Hematopoietic multipotent progenitor cell (in vitro differentiated cells): ENCODE results near the gene RGPD8. TPM values are rescaled to one million over a fixed set of nuclear protein-coding genes. Genes with fewer than 3 reads are reported as not detected.
"Not testable (repeated sequence)": the region's sequence is repeated elsewhere in the genome, so short reads cannot be mapped to it uniquely, and the experiment has no call there.

ENCODE experiments used
- DNase-seq, 3 donors: peaks; one replicate each; pipeline ENCODE4 v3.0.0-alpha.2; 2011 to 2015; ENCODE audit warnings: low read depth in 2 of 3, low spot score in 2 of 3
- total RNA-seq: library from RNA; depleted of rRNA; stranded (reverse); fragments of >200 nt; gene quantifications from one replicate; pipeline ENCODE4 v1.2.3, GENCODE V29; 2012

The RGPD8 gene
- total RNA-seq, 1 donor = 9.4 TPM

GRCh38 chr2:112435716-112436431 is 2.4 kb upstream of the RGPD8 start:
- not testable (repeated sequence) for DNase-seq

GRCh38 chr2:112434890-112435715 is 1.7 kb upstream of the RGPD8 start:
- DNase-seq = not testable (repeated sequence)

GRCh38 chr2:112433932-112434730 is 686 bp upstream of the RGPD8 start:
- DNase-seq = no peak

GRCh38 chr2:112432735-112433479 is 538 bp downstream of the RGPD8 start:
- DNase-seq = peak in 1 of 3 donors; percentile 13

GRCh38 chr2:112432390-112432734 is 1.1 kb downstream of the RGPD8 start:
- peak in 1 of 3 donors; percentile 7 for DNase-seq

- DNase-seq = peak in 1 of 3 donors; percentile 26
Measured at GRCh38 chr2:112431587-112432295, 1.7 kb downstream of the RGPD8 start.

GRCh38 chr2:112424553-112424952 is 8.9 kb downstream of the RGPD8 start:
- DNase-seq = not testable (repeated sequence)

- not testable (repeated sequence) for DNase-seq
Measured at GRCh38 chr2:112416860-112417259, 16.6 kb downstream of the RGPD8 start.

GRCh38 chr2:112360055-112360454 is 73.4 kb downstream of the RGPD8 start:
- not testable (repeated sequence) for DNase-seq

- DNase-seq = not testable (repeated sequence)
Measured at GRCh38 chr2:112354335-112354734, 79.1 kb downstream of the RGPD8 start.

GRCh38 chr2:112352809-112353603 is 80.4 kb downstream of the RGPD8 start:
- not testable (repeated sequence) for DNase-seq

- DNase-seq = not testable (repeated sequence)
Measured at GRCh38 chr2:112352292-112352691, 81.2 kb downstream of the RGPD8 start.

GRCh38 chr2:112345030-112346027 is 88.1 kb downstream of the RGPD8 start:
- no peak for DNase-seq

GRCh38 chr2:112343827-112344585 is 89.4 kb downstream of the RGPD8 start:
- DNase-seq = no peak

GRCh38 chr2:112342067-112342550 is 91.3 kb downstream of the RGPD8 start:
- DNase-seq = no peak

- DNase-seq = no peak
Measured at GRCh38 chr2:112340475-112341267, 92.8 kb downstream of the RGPD8 start.
